K562 (cell line): ENCODE measurements around the gene C17orf114.

ENCODE experiments used
- ATAC-seq: fragments of 200-7000 bp; cut with Tn5 transposase; 3 replicates; pipeline ENCODE4 v1.9.1; 2020; ENCODE audit warnings: moderate library complexity
- BruUV-seq: library from RNA; stranded (reverse); fragments of 400-500 nt; replicated peaks from 2 replicates; lab custom pipeline; 2021; lab: Mats Ljungman, UMichigan
- CTCF ChIA-PET: fragments of 300-600 bp; formaldehyde crosslinking; extraction: SDS; loops from one replicate; lab custom pipeline; 2021; ENCODE audit warnings: low intra/inter-chr PET ratio; lab: Yijun Ruan, JAX
- POLR2A ChIA-PET: fragments of 300-600, 350-650 bp; sonication (Branson Sonifier 250); formaldehyde crosslinking; extraction: SDS; loops from one replicate; lab custom pipeline; 2021; ENCODE audit warnings: antibody characterized with exemption, inconsistent platforms; lab: Yijun Ruan, JAX
- DNase-seq, 4 experiments: peaks; one replicate each; pipeline versions ENCODE4 v3.0.0 to v3.0.0-alpha.2; 2011 to 2018; ENCODE audit warnings: low spot score in 3 of 4, mixed read lengths in 3 of 4; ENCODE audit errors: extremely low read depth in 1 of 4
- FAIRE-seq: peaks from 2 replicates; lab custom pipeline; 2011; peaks lifted over from hg19 to GRCh38; lab: Jason Lieb, UNC
- H2AFZ ChIP-seq: 2 replicates; pipeline ENCODE4 v1.6.0; 2011; ENCODE audit warnings: low read depth, low read length, control low read depth, inconsistent platforms
- H3K27ac ChIP-seq: fragments of 200-600 bp; 3 replicates; pipeline ENCODE4 v1.8.0; 2011; ENCODE audit warnings: low read depth, mild to moderate bottlenecking, control low read depth, inconsistent platforms, low read length, moderate library complexity, mixed read lengths; ENCODE audit errors: extremely low read depth
- H3K27me3 ChIP-seq, 2 experiments: fragments of 300-600 bp in 1 of 2; 2 replicates in 1 of 2; 3 replicates in 1 of 2; pipeline versions ENCODE4 v1.6.0 to v1.8.0; 2011; ENCODE audit warnings: inconsistent platforms in 2 of 2, low read length in 2 of 2, mild to moderate bottlenecking in 1 of 2, mixed read lengths in 1 of 2, moderate library complexity in 1 of 2; ENCODE audit not compliant: control insufficient read depth in 2 of 2, insufficient read depth in 2 of 2
- H3K36me3 ChIP-seq: fragments of 300-600 bp; 3 replicates; pipeline ENCODE4 v1.8.0; 2011; ENCODE audit warnings: mild to moderate bottlenecking, low read length, inconsistent platforms; ENCODE audit not compliant: control insufficient read depth, insufficient read depth
- H3K4me1 ChIP-seq, 2 experiments: fragments of 200-600 bp in 1 of 2; replicated peaks in 1 of 2; 2 replicates in 1 of 2; 3 replicates in 1 of 2; pipeline versions ENCODE4 v1.5.1 to v1.8.0; 2011; ENCODE audit warnings: inconsistent platforms in 2 of 2, low read length in 2 of 2, mild to moderate bottlenecking in 1 of 2, mixed read lengths in 1 of 2, moderate library complexity in 1 of 2; ENCODE audit not compliant: control insufficient read depth in 2 of 2, insufficient read depth in 2 of 2
- H3K4me2 ChIP-seq: 2 replicates; pipeline ENCODE4 v1.6.1; 2011; ENCODE audit warnings: low read length, control low read depth, inconsistent platforms, mixed read lengths; ENCODE audit not compliant: insufficient read depth
- H3K4me3 ChIP-seq: fragments of 200-600 bp; sonication (generic), shearing (Covaris generic); 2 replicates; pipeline ENCODE4 v1.5.1; 2016; ENCODE audit warnings: control low read depth, inconsistent platforms
- H3K79me2 ChIP-seq: fragments of 200-600 bp; 3 replicates; pipeline ENCODE4 v1.8.0; 2011; ENCODE audit warnings: low read length, inconsistent platforms; ENCODE audit not compliant: control insufficient read depth, insufficient read depth
- H3K9ac ChIP-seq, 2 experiments: 2 replicates each; pipeline versions ENCODE4 v1.6.0 to v1.6.1; 2011; ENCODE audit warnings: low read depth in 2 of 2, low read length in 2 of 2, control low read depth in 1 of 2, inconsistent platforms in 1 of 2, mild to moderate bottlenecking in 1 of 2, mixed read lengths in 1 of 2; ENCODE audit not compliant: insufficient read depth in 1 of 2
- H3K9me1 ChIP-seq: one replicate; pipeline ENCODE4 v1.6.0; 2011; ENCODE audit warnings: inconsistent platforms, mild to moderate bottlenecking, low read length, moderate library complexity; ENCODE audit not compliant: control insufficient read depth, insufficient read depth
- H3K9me3 ChIP-seq: replicated peaks from 2 replicates; pipeline ENCODE4 v1.5.1; 2011; ENCODE audit warnings: low read depth, low read length, inconsistent platforms; ENCODE audit not compliant: control insufficient read depth, insufficient read depth
- H4K20me1 ChIP-seq: replicated peaks from 2 replicates; pipeline ENCODE4 v1.6.1; 2011; ENCODE audit warnings: low read length, inconsistent platforms, mixed read lengths; ENCODE audit not compliant: control insufficient read depth, insufficient read depth
- CREB3L1 ChIP-seq: fragments of 450-650 bp; IDR thresholded peaks from 2 replicates; pipeline ENCODE4 v1.6.1; 2014; ENCODE audit warnings: low read depth, mild to moderate bottlenecking, moderate library complexity, borderline replicate concordance
- E2F5 ChIP-seq: sonication (generic); formaldehyde crosslinking; IDR thresholded peaks from 2 replicates; pipeline ENCODE4 v1.8.0; 2022; ENCODE audit warnings: mild to moderate bottlenecking, missing genetic modification reagents
- GATAD2B ChIP-seq: fragments of 450-650 bp; IDR thresholded peaks from 2 replicates; pipeline ENCODE4 v1.6.1; 2017; ENCODE audit warnings: mild to moderate bottlenecking, borderline replicate concordance
- MYNN ChIP-seq, 2 experiments: sonication (generic); formaldehyde crosslinking in 1 of 2; IDR thresholded peaks; 2 replicates each; pipeline versions ENCODE4 v1.5.0 to v1.6.1; 2016 to 2020; ENCODE audit warnings: antibody characterized with exemption in 1 of 2, missing genetic modification reagents in 1 of 2
- TFAP4 ChIP-seq: sonication (generic); formaldehyde crosslinking; IDR thresholded peaks from 2 replicates; pipeline ENCODE4 v1.8.0; 2022; ENCODE audit warnings: missing genetic modification reagents, mild to moderate bottlenecking, moderate library complexity, borderline replicate concordance
- TRIM24 ChIP-seq, 2 experiments: fragments of 450-650 bp; IDR thresholded peaks; 2 replicates each; pipeline ENCODE4 v1.6.1; 2016
- TRIM28 ChIP-seq: fragments of 450-650 bp; IDR thresholded peaks from 2 replicates; pipeline ENCODE4 v1.6.1; 2017
- ZNF24 ChIP-seq: fragments of 450-650 bp; IDR thresholded peaks from 2 replicates; pipeline ENCODE4 v1.6.1; 2016
- WGBS: fragments of 100-300 bp; shearing (Covaris generic); methylation state at CpG from one replicate; pipeline ENCODE4 v1.1.6; 2016; ENCODE audit warnings: low coverage, mixed read lengths; ENCODE audit not compliant: insufficient coverage; ENCODE audit errors: missing lambda C conversion rate; 5-methylcytosine and 5-hydroxymethylcytosine counted together
- in situ Hi-C: fragments of 300-500 bp; cut with MboI; formaldehyde crosslinking; loops from 4 replicates; pipeline ENCODE4 v1.15.0; 2018; ENCODE audit warnings: inconsistent platforms, mixed read lengths
- intact Hi-C: fragments of 100-400 bp; cut with micrococcal nuclease; formaldehyde crosslinking; loops from 2 replicates; pipeline ENCODE4 v1.14.2; 2022

Gene C17orf114

GRCh38 chr17:4846635-4847390 is 44.7 kb upstream of the C17orf114 start:
- no peak for FAIRE-seq
- no peak overlapping the region for H2AFZ ChIP-seq
- in situ Hi-C loops (no loop called here), intact Hi-C loops (no loop called here)
- ChIA-PET POLR2A (interaction anchor here (0.7 to 1.3 kb wide), 5 partner anchors 10 to 214 kb away, joined by 3 to 4 read pairs (median 3); no protein-coding TSS in a partner anchor), CTCF (no interaction called here)
- no peak overlapping the region for H3K4me2 ChIP-seq
- DNase-seq = no peak
- no TSS peak for BruUV-seq
- no peak overlapping the region for H3K9ac ChIP-seq
- no peak overlapping the region for H3K27ac ChIP-seq
- H3K27me3 ChIP-seq = no peaks in the 10 kb centered on the region
- 73% methylated on average over 13 of the region's 13 CpGs for WGBS
- peaks cover 81% of the 10 kb centered on the region for H3K79me2 ChIP-seq
- H3K36me3 ChIP-seq = peaks cover 27% of the 10 kb centered on the region; the same call in 2 of the 3 replicates
- ATAC-seq = no peak
- TF ChIP-seq MYNN (IDR thresholded peaks at IDR 0.05) = no peak
- TF ChIP-seq MYNN (CRISPR knock-in tag; IDR thresholded peaks at IDR 0.05) = no peak
- peak; percentile 93 for TF ChIP-seq ZNF24
- no peak overlapping the region for H3K4me3 ChIP-seq
- peaks cover 3% of the 10 kb centered on the region for H3K9me1 ChIP-seq
- no peaks in the 10 kb centered on the region for H3K9me3 ChIP-seq
- peaks cover 15% of the 10 kb centered on the region for H4K20me1 ChIP-seq
- peaks cover 0 to 5% of the 10 kb centered on the region in 2 experiments; a peak in 3 of 5 replicates for H3K4me1 ChIP-seq

- Histone ChIP-seq H2AFZ (no peak overlapping the region), H3K27ac (no peak overlapping the region), H3K4me1 (peaks cover 12 to 19% of the 10 kb centered on the region in 2 experiments), H4K20me1 (peaks cover 10% of the 10 kb centered on the region; the same call in 1 of the 2 replicates), H3K9me3 (no peaks in the 10 kb centered on the region), H3K4me2 (no peak overlapping the region), H3K79me2 (peaks cover 84% of the 10 kb centered on the region), H3K9me1 (peaks cover 3% of the 10 kb centered on the region), H3K9ac (no peak overlapping the region), H3K27me3 (no peaks in the 10 kb centered on the region), H3K36me3 (peaks cover 35% of the 10 kb centered on the region; the same call in 2 of the 3 replicates), H3K4me3 (no peak overlapping the region)
- in situ Hi-C loops = no loop called here
- no TSS peak for BruUV-seq
- intact Hi-C loops = no loop called here
- ChIA-PET POLR2A (no interaction called here), CTCF (no interaction called here)
- DNase-seq (no peak), ATAC-seq (no peak), FAIRE-seq (no peak)
- 94% methylated on average over 4 of the region's 5 CpGs for WGBS
- TF ChIP-seq GATAD2B (no peak), TRIM28 (no peak), TFAP4 (CRISPR knock-in tag) (no peak), TRIM24 (IDR thresholded peaks at IDR 0.05) (no peak), E2F5 (CRISPR knock-in tag) (no peak), CREB3L1 (no peak)
Observed at GRCh38 chr17:4845118-4845517, 43.0 kb upstream of the C17orf114 start.
